Mesothelial cell of epicardium (in vitro differentiated cells): Measurements from ENCODE around the gene TRIM16. TPM values are rescaled to one million over a fixed set of nuclear protein-coding genes. Genes with fewer than 3 reads are reported as not detected.
A peak's percentile ranks its signal among the peaks of the same experiment; 100 is the strongest.
"Not testable (repeated sequence)": the region's sequence is repeated elsewhere in the genome, so short reads cannot be mapped to it uniquely, and the experiment has no call there.

ENCODE experiments used
- DNase-seq, 2 experiments: peaks; one replicate each; pipeline ENCODE4 v3.0.0; 2021; ENCODE audit warnings: low spot score in 2 of 2; ENCODE audit not compliant: unreplicated experiment in 2 of 2
- H3K27ac Mint-ChIP-seq: 2 replicates; pipeline ENCODE4 v1.8.0; 2021; ENCODE audit warnings: mixed read lengths
- H3K27me3 Mint-ChIP-seq: 2 replicates; pipeline ENCODE4 v1.8.0; 2021; ENCODE audit warnings: low read depth, mixed read lengths
- H3K36me3 Mint-ChIP-seq: 2 replicates; pipeline ENCODE4 v1.8.0; 2021; ENCODE audit warnings: mixed read lengths
- H3K4me1 Mint-ChIP-seq: 2 replicates; pipeline ENCODE4 v1.8.0; 2021; ENCODE audit warnings: mixed read lengths
- H3K4me3 Mint-ChIP-seq: 2 replicates; pipeline ENCODE4 v1.8.0; 2021; ENCODE audit warnings: mild to moderate bottlenecking, moderate library complexity, mixed read lengths
- H3K9me3 Mint-ChIP-seq: 2 replicates; pipeline ENCODE4 v1.8.0; 2021; ENCODE audit warnings: mixed read lengths
- CTCF ChIP-seq: fragments of 200-600 bp; sonication (generic); IDR thresholded peaks from one replicate; pipeline ENCODE4 v1.5.0; 2021; ENCODE audit warnings: antibody characterized with exemption; ENCODE audit not compliant: unreplicated experiment
- total RNA-seq: library from RNA; stranded (reverse); gene quantifications from 3 replicates; pipeline ENCODE4 v1.2.1, GENCODE V29; 2021

The TRIM16 gene
- total RNA-seq, 1 donor from 2014 or later, result 35.9 TPM

- DNase-seq, result no peak
- peaks cover 32% of the 10 kb centered on the region for H3K36me3 Mint-ChIP-seq
- H3K27ac Mint-ChIP-seq, result peak overlapping the region; percentile 87
- H3K27me3 Mint-ChIP-seq, result no peaks in the 10 kb centered on the region
- no peak for TF ChIP-seq CTCF
- no peak overlapping the region for H3K4me3 Mint-ChIP-seq
- H3K4me1 Mint-ChIP-seq, result peaks cover 30% of the 10 kb centered on the region
- no peaks in the 10 kb centered on the region for H3K9me3 Mint-ChIP-seq
These were observed 24.4 kb downstream of the TRIM16 start for GRCh38 chr17:15659663-15660062.

- H3K4me3 Mint-ChIP-seq, result no peak overlapping the region
- no peak for DNase-seq
- H3K27ac Mint-ChIP-seq, result peak overlapping the region; percentile 87
- TF ChIP-seq CTCF, result no peak
- H3K36me3 Mint-ChIP-seq, result peaks cover 30% of the 10 kb centered on the region
- H3K9me3 Mint-ChIP-seq, result no peaks in the 10 kb centered on the region
- peaks cover 34% of the 10 kb centered on the region for H3K4me1 Mint-ChIP-seq
- no peaks in the 10 kb centered on the region for H3K27me3 Mint-ChIP-seq
These were observed 24.9 kb downstream of the TRIM16 start for GRCh38 chr17:15659236-15659635.

- DNase-seq, result no peak
- no peaks in the 10 kb centered on the region for H3K27me3 Mint-ChIP-seq
- H3K36me3 Mint-ChIP-seq, result peaks cover 23% of the 10 kb centered on the region
- peaks cover 43% of the 10 kb centered on the region for H3K4me1 Mint-ChIP-seq
- H3K9me3 Mint-ChIP-seq, result no peaks in the 10 kb centered on the region
- no peak overlapping the region for H3K27ac Mint-ChIP-seq
- H3K4me3 Mint-ChIP-seq, result no peak overlapping the region
- no peak for TF ChIP-seq CTCF
These were observed 25.8 kb downstream of the TRIM16 start for GRCh38 chr17:15658296-15658695.

GRCh38 chr17:15657868-15658267 lies 26.2 kb downstream of the TRIM16 start:
- no peak overlapping the region for H3K27ac Mint-ChIP-seq
- H3K36me3 Mint-ChIP-seq, result peaks cover 19% of the 10 kb centered on the region
- DNase-seq, result no peak
- no peaks in the 10 kb centered on the region for H3K9me3 Mint-ChIP-seq
- H3K4me1 Mint-ChIP-seq, result peaks cover 47% of the 10 kb centered on the region
- H3K4me3 Mint-ChIP-seq, result no peak overlapping the region
- TF ChIP-seq CTCF, result no peak
- H3K27me3 Mint-ChIP-seq, result no peaks in the 10 kb centered on the region

DNA sequence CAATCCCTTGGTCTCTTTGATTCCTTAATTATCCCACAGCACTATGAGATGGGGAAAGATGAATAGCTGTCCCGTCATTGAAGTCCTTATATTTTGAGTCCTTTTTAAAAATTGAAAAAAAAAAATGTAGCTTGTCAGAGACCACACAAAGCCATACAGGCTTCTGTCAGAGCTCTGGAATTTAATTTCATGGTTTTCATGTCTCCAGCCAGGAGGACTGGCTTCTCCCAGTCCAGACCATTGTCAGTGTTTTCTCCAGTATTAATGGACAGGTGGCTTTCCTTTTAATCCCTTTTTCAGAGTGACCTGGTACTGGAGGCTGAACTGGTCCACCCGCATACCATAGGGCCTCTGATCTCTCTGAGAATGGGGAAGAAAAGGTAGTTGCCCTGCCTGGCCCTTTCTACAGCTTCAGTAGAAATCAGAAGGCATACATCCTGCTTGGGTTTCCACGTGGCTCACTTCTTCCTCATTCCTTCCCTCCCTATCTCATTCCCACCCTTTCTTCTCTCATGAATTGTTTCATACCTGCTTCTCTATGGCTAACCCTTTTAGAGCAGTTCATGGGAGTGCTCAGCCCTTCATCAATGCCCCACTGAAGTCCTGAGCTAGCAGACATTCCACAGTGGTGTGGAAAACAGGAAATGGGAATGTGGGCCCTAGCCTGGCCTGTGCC lies 29.1 kb downstream of the TRIM16 start:
- no peaks in the 10 kb centered on the region for H3K27me3 Mint-ChIP-seq
- H3K4me3 Mint-ChIP-seq, result no peak overlapping the region
- no peak for TF ChIP-seq CTCF

DNA sequence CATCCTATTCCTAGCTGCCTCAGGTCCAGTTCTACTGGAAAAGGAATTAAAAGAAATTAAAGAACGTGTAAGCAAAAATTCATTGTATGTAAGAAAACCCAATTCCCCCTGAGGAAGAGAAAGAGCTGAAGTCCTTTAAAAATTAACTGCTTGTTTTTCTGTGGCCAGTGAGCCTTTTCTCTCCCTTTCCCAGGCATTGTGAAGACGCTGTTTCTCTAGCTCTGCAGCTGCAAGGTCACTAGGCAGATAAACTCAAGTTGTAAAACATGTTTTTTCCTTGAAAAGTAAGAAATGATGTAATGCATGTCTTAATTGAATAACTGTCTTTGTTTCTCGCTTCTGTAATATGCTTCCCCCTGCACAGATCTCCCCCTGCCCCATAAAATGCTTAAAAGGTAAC lies 29.7 kb downstream of the TRIM16 start:
- H3K4me1 Mint-ChIP-seq, result peaks cover 67% of the 10 kb centered on the region
- H3K9me3 Mint-ChIP-seq, H3K4me3 Mint-ChIP-seq, H3K27me3 Mint-ChIP-seq, DNase-seq: not testable (repeated sequence)
- peaks cover 14% of the 10 kb centered on the region for H3K36me3 Mint-ChIP-seq
- H3K27ac Mint-ChIP-seq, result peak overlapping the region; percentile 82

More for the DNA sequence above, 29.1 kb downstream of the TRIM16 start:
- H3K27ac Mint-ChIP-seq, result peak overlapping the region; percentile 82
- no peak for DNase-seq
- H3K36me3 Mint-ChIP-seq, result peaks cover 14% of the 10 kb centered on the region
- H3K9me3 Mint-ChIP-seq, result no peaks in the 10 kb centered on the region
- peaks cover 68% of the 10 kb centered on the region for H3K4me1 Mint-ChIP-seq
